HG03108 (cell line): ENCODE data around the gene SCN8A.
"Not testable (repeated sequence)": the region's sequence is repeated elsewhere in the genome, so short reads cannot be mapped to it uniquely, and the experiment has no call there.

Source experiments
- ATAC-seq: cut with Tn5 transposase; IDR thresholded peaks from one replicate; pipeline ENCODE4 v1.9.1; 2021; ENCODE audit warnings: moderate library complexity; ENCODE audit not compliant: unreplicated experiment

SCN8A gene

GRCh38 chr12:51621156-51621922 lies 30.3 kb downstream of the SCN8A start:
- no peak for ATAC-seq

GRCh38 chr12:51622564-51622963 lies 31.5 kb downstream of the SCN8A start:
- no peak for ATAC-seq

- ATAC-seq: no peak
Measured at GRCh38 chr12:51625370-51625769, 34.3 kb downstream of the SCN8A start.

GRCh38 chr12:51626115-51626514 lies 35.1 kb downstream of the SCN8A start:
- ATAC-seq: no peak

- ATAC-seq: no peak
Measured at GRCh38 chr12:51626629-51627028, 35.6 kb downstream of the SCN8A start.

GRCh38 chr12:51630256-51630880 lies 39.3 kb downstream of the SCN8A start:
- ATAC-seq: no peak

- no peak for ATAC-seq
Measured at GRCh38 chr12:51630986-51631385, 40.0 kb downstream of the SCN8A start.

- ATAC-seq: no peak
Measured at GRCh38 chr12:51631591-51631990, 40.6 kb downstream of the SCN8A start.

GRCh38 chr12:51632623-51633022 lies 41.6 kb downstream of the SCN8A start:
- ATAC-seq: no peak

- no peak for ATAC-seq
Measured at GRCh38 chr12:51635346-51635745, 44.3 kb downstream of the SCN8A start.

- no peak for ATAC-seq
Measured at GRCh38 chr12:51636581-51636980, 45.5 kb downstream of the SCN8A start.

GRCh38 chr12:51636986-51637385 lies 46.0 kb downstream of the SCN8A start:
- ATAC-seq: no peak

GRCh38 chr12:51639361-51639760 lies 48.3 kb downstream of the SCN8A start:
- no peak for ATAC-seq

- no peak for ATAC-seq
Measured at GRCh38 chr12:51642286-51642685, 51.3 kb downstream of the SCN8A start.

- no peak for ATAC-seq
Measured at GRCh38 chr12:51643951-51644350, 52.9 kb downstream of the SCN8A start.

GRCh38 chr12:51644691-51645090 lies 53.7 kb downstream of the SCN8A start:
- not testable (repeated sequence) for ATAC-seq

- no peak for ATAC-seq
Measured at GRCh38 chr12:51645961-51646360, 54.9 kb downstream of the SCN8A start.

- no peak for ATAC-seq
Measured at GRCh38 chr12:51647647-51648046, 56.6 kb downstream of the SCN8A start.

GRCh38 chr12:51653431-51653830 lies 62.4 kb downstream of the SCN8A start:
- no peak for ATAC-seq

- no peak for ATAC-seq
Measured at GRCh38 chr12:51661199-51661598, 70.2 kb downstream of the SCN8A start.

GRCh38 chr12:51661836-51662235 lies 70.8 kb downstream of the SCN8A start:
- ATAC-seq: no peak

- ATAC-seq: no peak
Measured at GRCh38 chr12:51662728-51663154, 71.7 kb downstream of the SCN8A start.

- no peak for ATAC-seq
Measured at GRCh38 chr12:51663390-51663789, 72.4 kb downstream of the SCN8A start.
